ENCODE data around the gene VAV1. TPM values are rescaled to one million over a fixed set of nuclear protein-coding genes. Genes with fewer than 3 reads are reported as not detected.

VAV1 gene
- total and polyA plus RNA-seq, 4 donors = 4.2 to 9.5 (median 5.2) TPM

GRCh38 chr19:6736917-6737283 is 35.6 kb upstream of the VAV1 start:
- DNase-seq (ENCODE audit: low read depth in 4 of 6, low spot score in 6 of 6) = no peak
- 0% methylated on average over 15 of the region's 16 CpGs for WGBS (ENCODE audit: insufficient coverage)

GRCh38 chr19:6737284-6737872 is 35.1 kb upstream of the VAV1 start, which contains the start of gene GPR108:
GPR108 (minus strand) TSS chr19:6737580; CDS start chr19:6737576, 4 bp downstream.
- peak in 5 of 6 donors; percentile 83 to 100 (median 99) for DNase-seq (ENCODE audit: low read depth in 4 of 6, low spot score in 6 of 6)
- H3K36me3 ChIP-seq (ENCODE audit: control insufficient read depth, insufficient read depth, low read length) = peaks cover 20% of the 10 kb centered on the region
- peaks cover 51% of the 10 kb centered on the region for H3K4me1 ChIP-seq (ENCODE audit: control insufficient read depth, insufficient read depth, low read length)
- peak within 1 kb of the TSS; percentile 97 for H3K27ac ChIP-seq (ENCODE audit: low read depth, low read length)
- no peaks in the 10 kb centered on the region for H3K9me3 ChIP-seq (ENCODE audit: control insufficient read depth, insufficient read depth, low read length)
- WGBS (ENCODE audit: insufficient coverage) = under 1% methylated on average over 54 of the region's 55 CpGs
- no peaks in the 10 kb centered on the region for H3K27me3 ChIP-seq (ENCODE audit: control insufficient read depth, insufficient read depth, low read length)
- H3K4me3 ChIP-seq (ENCODE audit: low read depth, low read length) = peak within 1 kb of the TSS; percentile 91

More at GRCh38 chr19:6736917-6737283, 35.6 kb upstream of the VAV1 start:
- Histone ChIP-seq H3K27me3 (ENCODE audit: control insufficient read depth, insufficient read depth, low read length) (no peaks in the 10 kb centered on the region), H3K36me3 (ENCODE audit: control insufficient read depth, insufficient read depth, low read length) (peaks cover 25% of the 10 kb centered on the region), H3K27ac (ENCODE audit: low read depth, low read length) (peak overlapping the region; percentile 97), H3K4me3 (ENCODE audit: low read depth, low read length) (peak overlapping the region; percentile 91), H3K9me3 (ENCODE audit: control insufficient read depth, insufficient read depth, low read length) (no peaks in the 10 kb centered on the region), H3K4me1 (ENCODE audit: control insufficient read depth, insufficient read depth, low read length) (peaks cover 51% of the 10 kb centered on the region)

- Histone ChIP-seq H3K9me3 (ENCODE audit: control insufficient read depth, insufficient read depth, low read length) (no peaks in the 10 kb centered on the region), H3K4me1 (ENCODE audit: control insufficient read depth, insufficient read depth, low read length) (peaks cover 51% of the 10 kb centered on the region), H3K27me3 (ENCODE audit: control insufficient read depth, insufficient read depth, low read length) (no peaks in the 10 kb centered on the region), H3K36me3 (ENCODE audit: control insufficient read depth, insufficient read depth, low read length) (peaks cover 13% of the 10 kb centered on the region), H3K27ac (ENCODE audit: low read depth, low read length) (peak overlapping the region; percentile 92), H3K4me3 (ENCODE audit: low read depth, low read length) (peak overlapping the region; percentile 18)
- DNase-seq (ENCODE audit: low read depth in 4 of 6, low spot score in 6 of 6) = peak in 3 of 6 donors; percentile 83 to 100 (median 99)
- 14% methylated on average over 12 of the region's 13 CpGs for WGBS (ENCODE audit: insufficient coverage)
These were observed 34.4 kb upstream of the VAV1 start for GRCh38 chr19:6737873-6738786.

GRCh38 chr19:6738787-6739389 is 33.6 kb upstream of the VAV1 start:
- H3K4me1 ChIP-seq (ENCODE audit: control insufficient read depth, insufficient read depth, low read length) = peaks cover 51% of the 10 kb centered on the region

GRCh38 chr19:6739390-6739882 is 33.1 kb upstream of the VAV1 start, which contains the start of gene TRIP10:
TRIP10 (plus strand) TSS chr19:6739680; CDS start chr19:6739762, 82 bp downstream.
- WGBS (ENCODE audit: insufficient coverage) = 0% methylated on average over 19 of the region's 47 CpGs
- Histone ChIP-seq H3K27me3 (ENCODE audit: control insufficient read depth, insufficient read depth, low read length) (no peaks in the 10 kb centered on the region), H3K4me1 (ENCODE audit: control insufficient read depth, insufficient read depth, low read length) (peaks cover 55% of the 10 kb centered on the region), H3K36me3 (ENCODE audit: control insufficient read depth, insufficient read depth, low read length) (peaks cover 12% of the 10 kb centered on the region), H3K4me3 (ENCODE audit: low read depth, low read length) (peak within 1 kb of the TSS; percentile 65), H3K9me3 (ENCODE audit: control insufficient read depth, insufficient read depth, low read length) (no peaks in the 10 kb centered on the region), H3K27ac (ENCODE audit: low read depth, low read length) (peak within 1 kb of the TSS; percentile 92)
- peak; percentile 65 to 96 (median 83) for DNase-seq (ENCODE audit: low read depth in 4 of 6, low spot score in 6 of 6)

More at GRCh38 chr19:6738787-6739389, 33.6 kb upstream of the VAV1 start:
- H3K27ac ChIP-seq (ENCODE audit: low read depth, low read length) = peak overlapping the region; percentile 92
- H3K27me3 ChIP-seq (ENCODE audit: control insufficient read depth, insufficient read depth, low read length) = no peaks in the 10 kb centered on the region
- 16% methylated on average over 23 of the region's 24 CpGs for WGBS (ENCODE audit: insufficient coverage)
- H3K4me3 ChIP-seq (ENCODE audit: low read depth, low read length) = peak overlapping the region; percentile 41
- no peaks in the 10 kb centered on the region for H3K9me3 ChIP-seq (ENCODE audit: control insufficient read depth, insufficient read depth, low read length)
- peaks cover 9% of the 10 kb centered on the region for H3K36me3 ChIP-seq (ENCODE audit: control insufficient read depth, insufficient read depth, low read length)
- DNase-seq (ENCODE audit: low read depth in 4 of 6, low spot score in 6 of 6) = no peak

GRCh38 chr19:6739883-6740588 is 32.5 kb upstream of the VAV1 start:
- peaks cover 18% of the 10 kb centered on the region for H3K36me3 ChIP-seq (ENCODE audit: control insufficient read depth, insufficient read depth, low read length)
- 0% methylated on average over 14 of the region's 34 CpGs for WGBS (ENCODE audit: insufficient coverage)
- peak overlapping the region; percentile 65 for H3K4me3 ChIP-seq (ENCODE audit: low read depth, low read length)
- no peaks in the 10 kb centered on the region for H3K27me3 ChIP-seq (ENCODE audit: control insufficient read depth, insufficient read depth, low read length)
- DNase-seq (ENCODE audit: low read depth in 4 of 6, low spot score in 6 of 6) = peak in 1 of 6 donors; percentile 37
- H3K9me3 ChIP-seq (ENCODE audit: control insufficient read depth, insufficient read depth, low read length) = no peaks in the 10 kb centered on the region
- peak overlapping the region; percentile 47 for H3K27ac ChIP-seq (ENCODE audit: low read depth, low read length)
- H3K4me1 ChIP-seq (ENCODE audit: control insufficient read depth, insufficient read depth, low read length) = peaks cover 61% of the 10 kb centered on the region

GRCh38 chr19:6740589-6741343 is 31.7 kb upstream of the VAV1 start:
- WGBS (ENCODE audit: insufficient coverage) = 0% methylated on average over 36 of the region's 46 CpGs
- DNase-seq (ENCODE audit: low read depth in 4 of 6, low spot score in 6 of 6) = peak in 1 of 6 donors; percentile 62
- peak overlapping the region; percentile 65 for H3K4me3 ChIP-seq (ENCODE audit: low read depth, low read length)
- H3K4me1 ChIP-seq (ENCODE audit: control insufficient read depth, insufficient read depth, low read length) = peaks cover 58% of the 10 kb centered on the region
- H3K27ac ChIP-seq (ENCODE audit: low read depth, low read length) = peak overlapping the region; percentile 47
- peaks cover 16% of the 10 kb centered on the region for H3K36me3 ChIP-seq (ENCODE audit: control insufficient read depth, insufficient read depth, low read length)
- H3K27me3 ChIP-seq (ENCODE audit: control insufficient read depth, insufficient read depth, low read length) = no peaks in the 10 kb centered on the region
- no peaks in the 10 kb centered on the region for H3K9me3 ChIP-seq (ENCODE audit: control insufficient read depth, insufficient read depth, low read length)

- H3K4me1 ChIP-seq (ENCODE audit: control insufficient read depth, insufficient read depth, low read length) = peaks cover 42% of the 10 kb centered on the region
- DNase-seq (ENCODE audit: low read depth in 4 of 6, low spot score in 6 of 6) = peak in 1 of 6 donors; percentile 42
These were observed 29.4 kb upstream of the VAV1 start for GRCh38 chr19:6743066-6743465.

More at GRCh38 chr19:6743066-6743465, 29.4 kb upstream of the VAV1 start:
- Histone ChIP-seq H3K27ac (ENCODE audit: low read depth, low read length) (no peak overlapping the region), H3K4me3 (ENCODE audit: low read depth, low read length) (no peak overlapping the region), H3K9me3 (ENCODE audit: control insufficient read depth, insufficient read depth, low read length) (peaks cover 3% of the 10 kb centered on the region), H3K27me3 (ENCODE audit: control insufficient read depth, insufficient read depth, low read length) (no peaks in the 10 kb centered on the region), H3K36me3 (ENCODE audit: control insufficient read depth, insufficient read depth, low read length) (peaks cover 33% of the 10 kb centered on the region)
- WGBS (ENCODE audit: insufficient coverage) = 88% methylated on average over 4 of the region's 7 CpGs
